ENCODE measurements around the gene GLCCI1. TPM values are rescaled to one million over a fixed set of nuclear protein-coding genes. Genes with fewer than 3 reads are reported as not detected.

GLCCI1 gene
- total and polyA plus RNA-seq, 2 donors (not counting 3 experiments of a cell fraction or from before 2014, with no cell fraction given) = 2.3 to 5.6 TPM

DNA sequence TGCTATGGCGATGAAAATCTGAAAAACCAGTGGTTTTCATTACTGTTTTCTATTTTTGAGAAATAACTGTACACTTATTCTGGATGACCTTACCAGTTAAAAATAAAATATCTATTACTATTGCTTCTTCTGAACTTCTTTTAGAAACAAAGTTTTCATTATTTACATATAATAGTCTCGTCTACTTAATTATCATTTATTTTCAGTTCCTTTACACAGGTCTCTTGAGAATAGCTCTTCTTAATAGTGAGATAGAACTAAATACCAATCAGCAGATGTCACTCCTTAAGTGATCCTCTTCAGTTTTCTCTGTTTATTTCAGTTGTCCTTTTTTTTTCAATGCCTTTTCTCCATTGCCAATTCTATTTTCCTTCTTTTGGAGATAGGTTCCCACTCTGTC lies 4.3 kb upstream of the GLCCI1 start:
- dilution Hi-C loops (cut with MboI; ENCODE audit: extremely low pct_ligation_motif_present, low sequenced_read_pairs) (no loop called here), intact Hi-C loops (cut with micrococcal nuclease) (no loop called here)
- no peak overlapping the region for H3K27ac ChIP-seq (ENCODE audit: insufficient read depth, low read depth, low read length)
- no peak overlapping the region for H3K4me2 ChIP-seq (ENCODE audit: insufficient read depth, low read length)
- no peaks in the 10 kb centered on the region for H3K79me2 ChIP-seq (ENCODE audit: control insufficient read depth, insufficient read depth, low read length)
- no peaks in the 10 kb centered on the region for H3K36me3 ChIP-seq (ENCODE audit: control insufficient read depth in 2 of 2, extremely low read depth in 1 of 2, insufficient read depth in 2 of 2, low read length in 2 of 2)
- no peaks in the 10 kb centered on the region for H3K9me3 ChIP-seq (replicated peaks; ENCODE audit: control insufficient read depth, insufficient read depth, low read length)
- TF ChIP-seq, protein P1, sequence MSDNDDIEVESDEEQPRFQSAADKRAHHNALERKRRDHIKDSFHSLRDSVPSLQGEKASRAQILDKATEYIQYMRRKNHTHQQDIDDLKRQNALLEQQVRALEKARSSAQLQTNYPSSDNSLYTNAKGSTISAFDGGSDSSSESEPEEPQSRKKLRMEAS (IDR thresholded peaks at IDR 0.05; ENCODE audit: insufficient read depth, insufficient read length) = no peak
- TF ChIP-seq JUN (IDR thresholded peaks at IDR 0.05; ENCODE audit: borderline replicate concordance, insufficient read depth, insufficient read length, low read depth) = no peak
- TF ChIP-seq MYC (IDR thresholded peaks at IDR 0.05; ENCODE audit: low read depth, low read length) = no peak
- no peak for TF ChIP-seq GATA2 (IDR thresholded peaks at IDR 0.05; ENCODE audit: insufficient read depth, insufficient read length, low read depth, low read length)
- TF ChIP-seq, protein P2, sequence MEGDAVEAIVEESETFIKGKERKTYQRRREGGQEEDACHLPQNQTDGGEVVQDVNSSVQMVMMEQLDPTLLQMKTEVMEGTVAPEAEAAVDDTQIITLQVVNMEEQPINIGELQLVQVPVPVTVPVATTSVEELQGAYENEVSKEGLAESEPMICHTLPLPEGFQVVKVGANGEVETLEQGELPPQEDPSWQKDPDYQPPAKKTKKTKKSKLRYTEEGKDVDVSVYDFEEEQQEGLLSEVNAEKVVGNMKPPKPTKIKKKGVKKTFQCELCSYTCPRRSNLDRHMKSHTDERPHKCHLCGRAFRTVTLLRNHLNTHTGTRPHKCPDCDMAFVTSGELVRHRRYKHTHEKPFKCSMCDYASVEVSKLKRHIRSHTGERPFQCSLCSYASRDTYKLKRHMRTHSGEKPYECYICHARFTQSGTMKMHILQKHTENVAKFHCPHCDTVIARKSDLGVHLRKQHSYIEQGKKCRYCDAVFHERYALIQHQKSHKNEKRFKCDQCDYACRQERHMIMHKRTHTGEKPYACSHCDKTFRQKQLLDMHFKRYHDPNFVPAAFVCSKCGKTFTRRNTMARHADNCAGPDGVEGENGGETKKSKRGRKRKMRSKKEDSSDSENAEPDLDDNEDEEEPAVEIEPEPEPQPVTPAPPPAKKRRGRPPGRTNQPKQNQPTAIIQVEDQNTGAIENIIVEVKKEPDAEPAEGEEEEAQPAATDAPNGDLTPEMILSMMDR (IDR thresholded peaks at IDR 0.05; ENCODE audit: extremely low read depth in 1 of 2, insufficient read depth in 1 of 2, low read depth in 1 of 2, low read length in 2 of 2) = no peak
- TF ChIP-seq EZH2 (IDR thresholded peaks at IDR 0.05; ENCODE audit: borderline replicate concordance, low read depth, low read length, severe bottlenecking) = no peak
- TF ChIP-seq FOS (IDR thresholded peaks at IDR 0.05; ENCODE audit: borderline replicate concordance, insufficient read depth, low read length) = no peak
- BruUV-seq (replicated peaks) = no TSS peak
- FAIRE-seq (no peak), DNase-seq (ENCODE audit: low read depth, low spot score) (no peak)
- no peak overlapping the region for H2AFZ ChIP-seq (ENCODE audit: low read depth, low read length)
- no peaks in the 10 kb centered on the region for H4K20me1 ChIP-seq (replicated peaks; ENCODE audit: control insufficient read depth, extremely low read depth, insufficient read depth, low read length)
- H3K9me1 ChIP-seq (replicated peaks; ENCODE audit: control insufficient read depth, extremely low read depth, insufficient read depth, low read length) = no peaks in the 10 kb centered on the region
- peaks cover 5% of the 10 kb centered on the region for H3K4me1 ChIP-seq (ENCODE audit: control insufficient read depth, extremely low read depth, insufficient read depth, low read length)
- ChIA-PET POLR2A (interaction anchor here (0.6 kb wide), 1 partner anchor 57 kb away, joined by 3 read pairs; no protein-coding TSS in a partner anchor), CTCF (interaction anchor here (1.4 kb wide), 1 partner anchor 72 kb away, joined by 3 read pairs; no protein-coding TSS in a partner anchor)
- H3K9ac ChIP-seq (replicated peaks; ENCODE audit: extremely low read depth, insufficient read depth, low read length) = no peak overlapping the region
- no peak overlapping the region for H3K4me3 ChIP-seq (replicated peaks in 1 of 3; ENCODE audit: insufficient read depth in 1 of 3, low read depth in 1 of 3, low read length in 3 of 3)
- H3K27me3 ChIP-seq (ENCODE audit: control insufficient read depth in 2 of 2, insufficient read depth in 2 of 2, low read length in 2 of 2) = no peaks in the 10 kb centered on the region
